B cell (primary cell): Measurements from ENCODE around the gene NMNAT2.

Experiments used
- EZH2 ChIP-seq: IDR thresholded peaks from 2 replicates; pipeline ENCODE4 v1.6.1; 2012; ENCODE audit warnings: borderline replicate concordance, low read depth, mild to moderate bottlenecking, moderate library complexity, low read length; ENCODE audit not compliant: insufficient read depth, poor library complexity, severe bottlenecking
- TF ChIP-seq, protein P1 (sequence below): fragments of 200-600 bp; IDR thresholded peaks from one replicate; pipeline ENCODE4 v1.8.0; 2022; ENCODE audit warnings: antibody characterized with exemption, mild to moderate bottlenecking

DNA sequence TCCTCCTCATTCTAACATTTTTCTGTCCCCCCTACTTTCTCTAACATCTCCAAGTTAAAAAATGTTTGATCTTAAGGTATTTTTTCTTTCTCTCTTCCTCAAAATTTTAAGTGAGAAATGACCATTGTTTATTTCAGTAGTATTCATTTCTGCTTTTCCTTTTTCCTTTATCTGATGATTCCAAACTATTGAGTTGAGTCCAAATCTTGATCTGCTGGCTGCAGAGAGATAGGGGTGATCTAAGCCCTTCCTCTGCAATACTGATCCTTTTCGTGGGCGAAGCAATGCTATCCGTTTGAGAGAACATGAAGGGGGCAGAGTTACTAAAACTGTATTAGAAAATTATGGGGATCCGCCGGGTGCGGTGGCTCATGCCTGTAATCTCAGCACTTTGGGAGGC, 516 bp upstream of the NMNAT2 start:
- TF ChIP-seq, protein P1, sequence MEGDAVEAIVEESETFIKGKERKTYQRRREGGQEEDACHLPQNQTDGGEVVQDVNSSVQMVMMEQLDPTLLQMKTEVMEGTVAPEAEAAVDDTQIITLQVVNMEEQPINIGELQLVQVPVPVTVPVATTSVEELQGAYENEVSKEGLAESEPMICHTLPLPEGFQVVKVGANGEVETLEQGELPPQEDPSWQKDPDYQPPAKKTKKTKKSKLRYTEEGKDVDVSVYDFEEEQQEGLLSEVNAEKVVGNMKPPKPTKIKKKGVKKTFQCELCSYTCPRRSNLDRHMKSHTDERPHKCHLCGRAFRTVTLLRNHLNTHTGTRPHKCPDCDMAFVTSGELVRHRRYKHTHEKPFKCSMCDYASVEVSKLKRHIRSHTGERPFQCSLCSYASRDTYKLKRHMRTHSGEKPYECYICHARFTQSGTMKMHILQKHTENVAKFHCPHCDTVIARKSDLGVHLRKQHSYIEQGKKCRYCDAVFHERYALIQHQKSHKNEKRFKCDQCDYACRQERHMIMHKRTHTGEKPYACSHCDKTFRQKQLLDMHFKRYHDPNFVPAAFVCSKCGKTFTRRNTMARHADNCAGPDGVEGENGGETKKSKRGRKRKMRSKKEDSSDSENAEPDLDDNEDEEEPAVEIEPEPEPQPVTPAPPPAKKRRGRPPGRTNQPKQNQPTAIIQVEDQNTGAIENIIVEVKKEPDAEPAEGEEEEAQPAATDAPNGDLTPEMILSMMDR: no peak
- TF ChIP-seq EZH2: no peak
